Breast epithelium (tissue), 4 donors: ENCODE results near the gene ZNF773. TPM values are rescaled to one million over a fixed set of nuclear protein-coding genes. Genes with fewer than 3 reads are reported as not detected.
A peak's percentile ranks its signal among the peaks of the same experiment; 100 is the strongest.
"Not testable (repeated sequence)": the region's sequence is repeated elsewhere in the genome, so short reads cannot be mapped to it uniquely, and the experiment has no call there.

Source experiments
- DNase-seq, 2 donors: peaks; one replicate each; pipeline ENCODE4 v3.0.0-alpha.2; 2019; ENCODE audit warnings: low spot score in 2 of 2
- H3K27ac ChIP-seq, 2 donors: fragments of 200-600 bp; sonication (generic) in 1 of 2; one replicate each; pipeline ENCODE4 v1.5.1; 2016 to 2019; ENCODE audit warnings: mild to moderate bottlenecking in 1 of 2
- H3K27me3 ChIP-seq, 2 donors: fragments of 200-600 bp; sonication (generic) in 1 of 2; one replicate each; pipeline versions ENCODE4 v1.5.1 to v1.6.0; 2017 to 2019; ENCODE audit warnings: control low read depth in 1 of 2, mild to moderate bottlenecking in 1 of 2
- H3K36me3 ChIP-seq: fragments of 200-600 bp; one replicate; pipeline ENCODE4 v1.5.1; 2019
- H3K4me1 ChIP-seq, 2 donors: fragments of 200-600 bp; sonication (generic); one replicate each; pipeline ENCODE4 v1.5.1; 2016 to 2019; ENCODE audit warnings: control low read depth in 1 of 2
- H3K4me3 ChIP-seq, 3 donors: fragments of 200-600 bp; sonication (generic); 1 replicate in 2 of 3; 2 replicates in 1 of 3; pipeline ENCODE4 v1.5.1; 2016 to 2019; ENCODE audit warnings: mild to moderate bottlenecking in 3 of 3, moderate library complexity in 2 of 3
- H3K9me3 ChIP-seq, 2 donors: fragments of 200-600 bp; sonication (generic) in 1 of 2; one replicate each; pipeline ENCODE4 v1.5.1; 2016 to 2019; ENCODE audit warnings: control low read depth in 1 of 2
- POLR2A ChIP-seq: fragments of 450-650 bp; IDR thresholded peaks from one replicate; pipeline ENCODE4 v1.6.1; 2016; ENCODE audit warnings: antibody characterized with exemption, mild to moderate bottlenecking, moderate library complexity
- POLR2AphosphoS5 ChIP-seq, 3 donors: sonication (generic); formaldehyde crosslinking; IDR thresholded peaks; one replicate each; pipeline ENCODE4 v1.6.1; 2017; ENCODE audit warnings: antibody characterized with exemption in 3 of 3
- intact Hi-C: fragments of 100-400 bp; cut with DNase I; formaldehyde crosslinking; loops from one replicate; pipeline ENCODE4 v1.15.1; 2023; ENCODE audit warnings: low total_unique reads
- total RNA-seq, 3 donors: library from RNA; depleted of rRNA; stranded (reverse); fragments of >200 nt; gene quantifications; one replicate each; pipeline ENCODE4 v1.1.0, GENCODE V29; 2016
- TF ChIP-seq, protein P1 (sequence below), 3 donors: fragments of 450-650 bp; IDR thresholded peaks; one replicate each; pipeline ENCODE4 v1.5.1; 2016 to 2017; ENCODE audit warnings: antibody characterized with exemption in 3 of 3, mild to moderate bottlenecking in 3 of 3, moderate library complexity in 3 of 3

Gene ZNF773
- total RNA-seq, 3 donors from 2014 or later: 9.3 to 26.2 (median 12.8) TPM

GRCh38 chr19:57477191-57478008 lies 22.3 kb upstream of the ZNF773 start, which contains the start of gene ZNF772:
ZNF772 (minus strand) TSS chr19:57477566; CDS start chr19:57477309, 257 bp downstream.
- H3K36me3 ChIP-seq: peaks cover 23% of the 10 kb centered on the region
- peak within 1 kb of the TSS; percentile 51 to 85 (median 72) for H3K4me3 ChIP-seq
- no peaks in the 10 kb centered on the region for H3K27me3 ChIP-seq
- peaks cover 44 to 45% of the 10 kb centered on the region in 2 donors for H3K9me3 ChIP-seq
- intact Hi-C loops: no loop called here
- TF ChIP-seq POLR2A (no peak), POLR2AphosphoS5 (IDR thresholded peaks at IDR 0.05) (peak in 1 of 3 donors; percentile 76)
- TF ChIP-seq, protein P1, sequence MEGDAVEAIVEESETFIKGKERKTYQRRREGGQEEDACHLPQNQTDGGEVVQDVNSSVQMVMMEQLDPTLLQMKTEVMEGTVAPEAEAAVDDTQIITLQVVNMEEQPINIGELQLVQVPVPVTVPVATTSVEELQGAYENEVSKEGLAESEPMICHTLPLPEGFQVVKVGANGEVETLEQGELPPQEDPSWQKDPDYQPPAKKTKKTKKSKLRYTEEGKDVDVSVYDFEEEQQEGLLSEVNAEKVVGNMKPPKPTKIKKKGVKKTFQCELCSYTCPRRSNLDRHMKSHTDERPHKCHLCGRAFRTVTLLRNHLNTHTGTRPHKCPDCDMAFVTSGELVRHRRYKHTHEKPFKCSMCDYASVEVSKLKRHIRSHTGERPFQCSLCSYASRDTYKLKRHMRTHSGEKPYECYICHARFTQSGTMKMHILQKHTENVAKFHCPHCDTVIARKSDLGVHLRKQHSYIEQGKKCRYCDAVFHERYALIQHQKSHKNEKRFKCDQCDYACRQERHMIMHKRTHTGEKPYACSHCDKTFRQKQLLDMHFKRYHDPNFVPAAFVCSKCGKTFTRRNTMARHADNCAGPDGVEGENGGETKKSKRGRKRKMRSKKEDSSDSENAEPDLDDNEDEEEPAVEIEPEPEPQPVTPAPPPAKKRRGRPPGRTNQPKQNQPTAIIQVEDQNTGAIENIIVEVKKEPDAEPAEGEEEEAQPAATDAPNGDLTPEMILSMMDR (IDR thresholded peaks at IDR 0.05): peak in 2 of 3 donors; percentile 18 to 47
- peak; percentile 86 to 90 for DNase-seq
- H3K4me1 ChIP-seq: peaks cover 4 to 7% of the 10 kb centered on the region in 2 donors
- H3K27ac ChIP-seq: peak within 1 kb of the TSS; percentile 79 to 82

DNA sequence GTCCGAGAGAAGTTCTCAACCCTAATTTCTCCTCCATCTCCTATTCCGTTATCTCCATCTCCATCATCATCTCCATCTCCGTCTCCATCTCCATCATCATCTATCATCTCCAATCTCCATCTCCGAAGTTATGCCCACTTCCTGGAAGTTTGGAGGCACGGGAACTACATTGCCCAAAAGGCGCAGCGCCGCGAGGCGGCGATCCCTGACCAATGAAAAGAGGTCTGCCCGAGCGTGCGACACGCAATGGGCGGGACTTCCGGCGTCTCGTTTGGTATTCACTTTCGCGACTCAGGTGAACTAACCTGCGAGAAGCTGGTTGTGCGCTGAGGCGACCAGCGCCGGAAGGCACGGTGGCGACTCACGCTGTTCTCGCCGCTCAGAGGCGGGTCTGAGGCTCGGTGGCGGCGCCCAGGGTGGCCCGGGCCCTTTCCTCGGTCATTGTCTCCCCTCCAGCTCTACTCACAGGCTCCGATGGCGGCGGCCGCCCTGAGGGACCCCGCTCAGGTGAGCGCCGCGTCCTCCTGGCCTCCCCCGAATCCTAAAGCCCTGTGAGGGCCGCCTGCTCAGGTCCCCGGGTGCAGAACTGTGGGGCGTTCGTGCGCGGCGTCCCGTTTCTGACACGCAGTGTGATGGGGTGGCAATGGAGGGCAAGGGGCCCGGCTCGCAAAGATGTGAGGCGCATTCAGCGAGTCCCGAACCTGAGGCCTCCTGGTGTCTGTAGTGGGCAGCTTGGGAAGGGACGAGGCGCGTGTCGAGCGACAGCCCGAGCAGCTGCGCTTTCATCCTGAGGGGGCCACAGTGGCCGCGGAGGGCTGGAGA lies 12.1 kb upstream of the ZNF773 start, which contains the start of gene ZNF419:
TSS of gene ZNF419 (plus strand) at position 274 of the 822 bp plus-strand sequence. CDS start at position 475, 201 bp downstream.
- H3K9me3 ChIP-seq: peaks cover 5 to 20% of the 10 kb centered on the region in 2 donors
- H3K27ac ChIP-seq: peak within 1 kb of the TSS; percentile 93 to 96
- peak; percentile 94 for DNase-seq
- TF ChIP-seq POLR2AphosphoS5 (IDR thresholded peaks at IDR 0.05): peak; percentile 54 to 87 (median 74)
- H3K4me1 ChIP-seq, H3K27me3 ChIP-seq, H3K36me3 ChIP-seq, intact Hi-C loops: not testable (repeated sequence)
- peak within 1 kb of the TSS; percentile 93 to 100 (median 94) for H3K4me3 ChIP-seq

- DNase-seq, H3K27ac ChIP-seq, H3K4me1 ChIP-seq, intact Hi-C loops, H3K36me3 ChIP-seq, H3K27me3 ChIP-seq: not testable (repeated sequence)
- peaks cover 11 to 26% of the 10 kb centered on the region in 2 donors for H3K9me3 ChIP-seq
- peak overlapping the region in 2 of 3 donors; percentile 13 to 17 for H3K4me3 ChIP-seq
These were observed 11.5 kb upstream of the ZNF773 start for GRCh38 chr19:57488299-57488644.

DNA sequence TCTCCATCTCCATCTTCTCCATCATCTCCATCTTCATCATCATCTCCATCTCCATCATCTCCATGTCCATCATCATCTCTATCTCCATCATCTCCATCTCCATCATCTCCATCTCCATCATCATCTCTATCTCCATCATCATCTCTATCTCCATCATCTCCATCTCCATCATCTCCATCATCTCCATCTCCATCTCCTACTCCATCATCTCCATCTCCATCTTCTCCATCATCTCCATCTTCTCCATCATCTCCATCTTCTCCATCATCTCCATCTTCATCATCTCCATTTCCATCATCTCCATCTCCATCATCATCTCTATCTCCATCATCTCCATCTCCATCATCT lies 432 bp upstream of the ZNF773 start:
- DNase-seq, H3K4me1 ChIP-seq, intact Hi-C loops, H3K27me3 ChIP-seq, H3K36me3 ChIP-seq, H3K27ac ChIP-seq: not testable (repeated sequence)
- Histone ChIP-seq H3K4me3 (peak overlapping the region in 1 of 3 donors; percentile 86), H3K9me3 (peaks cover 30 to 35% of the 10 kb centered on the region in 2 donors)

- intact Hi-C loops, DNase-seq, H3K27ac ChIP-seq, H3K27me3 ChIP-seq, H3K4me1 ChIP-seq, H3K36me3 ChIP-seq: not testable (repeated sequence)
- peak overlapping the region; percentile 79 to 86 (median 83) for H3K4me3 ChIP-seq
- peaks cover 28 to 35% of the 10 kb centered on the region in 2 donors for H3K9me3 ChIP-seq
These were observed 662 bp downstream of the ZNF773 start for GRCh38 chr19:57500400-57500799.

GRCh38 chr19:57506163-57506562 lies 6.4 kb downstream of the ZNF773 start:
- Histone ChIP-seq H3K36me3 (peaks cover 17% of the 10 kb centered on the region), H3K9me3 (peaks cover 58 to 79% of the 10 kb centered on the region in 2 donors)

More at GRCh38 chr19:57506163-57506562, 6.4 kb downstream of the ZNF773 start:
- Histone ChIP-seq H3K4me1 (no peaks in the 10 kb centered on the region), H3K4me3 (peak overlapping the region in 1 of 3 donors; percentile 8), H3K27me3 (no peaks in the 10 kb centered on the region), H3K27ac (no peak overlapping the region)
- no peak for DNase-seq
- TF ChIP-seq POLR2AphosphoS5 (IDR thresholded peaks at IDR 0.05): no peak
- TF ChIP-seq, protein P1 (IDR thresholded peaks at IDR 0.05): no peak
- intact Hi-C loops: no loop called here
